Cardiac septum (tissue), 1 donor: ENCODE measurements around the gene OR10C1. TPM values are rescaled to one million over a fixed set of nuclear protein-coding genes. Genes with fewer than 3 reads are reported as not detected.

Experiments
- DNase-seq: peaks from one replicate; pipeline ENCODE4 v3.0.0-alpha.2; 2020; ENCODE audit warnings: low spot score
- intact Hi-C: fragments of 100-400 bp; cut with DNase I; formaldehyde crosslinking; loops from one replicate; pipeline ENCODE4 v1.14.0; 2022
- total RNA-seq: library from RNA; stranded (reverse); fragmentation: NEBNext Ultra II Directional; extraction: Animal tissue kit (Norgen Biotek cat#: 25700); gene quantifications from one replicate; pipeline ENCODE4 v1.2.1, GENCODE V29; 2021
- donor health status: DM: no; HTN: no; CAD: no.

Gene OR10C1
- total RNA-seq, 1 donor from 2014 or later, result not detected

GRCh38 chr6:29466241-29466640, 27.1 kb downstream of the OR10C1 start:
- no peak for DNase-seq
- intact Hi-C loops, result no loop called here

- intact Hi-C loops, result no loop called here
- DNase-seq, result no peak
Observed at GRCh38 chr6:29474996-29475395, 35.9 kb downstream of the OR10C1 start.

GRCh38 chr6:29477923-29478450, 38.9 kb downstream of the OR10C1 start:
- intact Hi-C loops, result no loop called here
- no peak for DNase-seq

GRCh38 chr6:29478740-29479139, 39.6 kb downstream of the OR10C1 start:
- intact Hi-C loops, result no loop called here
- DNase-seq, result no peak

- intact Hi-C loops, result no loop called here
- no peak for DNase-seq
Observed at GRCh38 chr6:29479560-29479959, 40.5 kb downstream of the OR10C1 start.

GRCh38 chr6:29483186-29483585, 44.1 kb downstream of the OR10C1 start:
- DNase-seq, result no peak
- intact Hi-C loops, result no loop called here

GRCh38 chr6:29483735-29484134, 44.6 kb downstream of the OR10C1 start:
- intact Hi-C loops, result no loop called here

GRCh38 chr6:29486577-29486976, 47.5 kb downstream of the OR10C1 start:
- intact Hi-C loops, result no loop called here

More at GRCh38 chr6:29483735-29484134, 44.6 kb downstream of the OR10C1 start:
- DNase-seq, result no peak

GRCh38 chr6:29487131-29487530, 48.0 kb downstream of the OR10C1 start:
- DNase-seq, result no peak

More at GRCh38 chr6:29486577-29486976, 47.5 kb downstream of the OR10C1 start:
- DNase-seq, result no peak

GRCh38 chr6:29487660-29488059, 48.6 kb downstream of the OR10C1 start, which contains the start of gene MAS1L:
Gene MAS1L (minus strand): TSS chr6:29487956. CDS start chr6:29487902, 54 bp downstream.
- intact Hi-C loops, result no loop called here
- no peak for DNase-seq

More at GRCh38 chr6:29487131-29487530, 48.0 kb downstream of the OR10C1 start:
- intact Hi-C loops, result no loop called here

- intact Hi-C loops, result no loop called here
- DNase-seq, result no peak
Observed at GRCh38 chr6:29488874-29489273, 49.8 kb downstream of the OR10C1 start.

- DNase-seq, result no peak
- intact Hi-C loops, result no loop called here
Observed at GRCh38 chr6:29489286-29489685, 50.2 kb downstream of the OR10C1 start.

GRCh38 chr6:29490055-29490454, 50.9 kb downstream of the OR10C1 start:
- DNase-seq, result no peak
- intact Hi-C loops, result no loop called here

GRCh38 chr6:29490552-29490951, 51.4 kb downstream of the OR10C1 start:
- no peak for DNase-seq
- intact Hi-C loops, result no loop called here

Other genes starting within 250 kb of the OR10C1 start
- not detected for gene OR14J1, start 137.6 kb upstream of the OR10C1 start, total RNA-seq
- not detected for gene OR5V1, start 70.4 kb upstream of the OR10C1 start, total RNA-seq
- gene OR12D3, start 64.0 kb upstream of the OR10C1 start, total RNA-seq, result not detected
- gene OR12D2, start 43.7 kb upstream of the OR10C1 start, total RNA-seq, result not detected
- not detected for gene OR12D1, start 24.4 kb upstream of the OR10C1 start, total RNA-seq
- not detected for gene OR11A1, start 17.8 kb downstream of the OR10C1 start, total RNA-seq
- gene OR2H1, start 17.8 kb downstream of the OR10C1 start, total RNA-seq, result not detected
- gene MAS1L, start 48.6 kb downstream of the OR10C1 start, total RNA-seq, result not detected
- not detected for gene UBD, start 120.4 kb downstream of the OR10C1 start, total RNA-seq
- not detected for gene OR2H2, start 145.8 kb downstream of the OR10C1 start, total RNA-seq
- gene GABBR1, start 193.9 kb downstream of the OR10C1 start, total RNA-seq, result 29.5 TPM
- 2.0 TPM for gene MOG, start 217.8 kb downstream of the OR10C1 start, total RNA-seq
- not detected for gene ZFP57, start 241.8 kb downstream of the OR10C1 start, total RNA-seq